ENCODE results near the gene PTAFR.

Gene PTAFR

GRCh38 chr1:28114844-28115243 is 61.6 kb downstream of the PTAFR start:
- no peak for DNase-seq

- DNase-seq, result no peak
Observed at GRCh38 chr1:28113242-28113572, 63.3 kb downstream of the PTAFR start.

GRCh38 chr1:28112388-28113241 is 63.9 kb downstream of the PTAFR start:
- peak; percentile 85 for DNase-seq

GRCh38 chr1:28111157-28111556 is 65.3 kb downstream of the PTAFR start:
- peak; percentile 79 for DNase-seq

- DNase-seq, result no peak
Observed at GRCh38 chr1:28110555-28110954, 65.9 kb downstream of the PTAFR start.

GRCh38 chr1:28109639-28110038 is 66.9 kb downstream of the PTAFR start:
- DNase-seq, result no peak

- DNase-seq, result no peak
Observed at GRCh38 chr1:28108001-28108400, 68.5 kb downstream of the PTAFR start.

GRCh38 chr1:28104866-28105467 is 71.5 kb downstream of the PTAFR start:
- DNase-seq, result no peak

GRCh38 chr1:28102189-28102588 is 74.3 kb downstream of the PTAFR start:
- DNase-seq, result no peak

GRCh38 chr1:28099050-28099769 is 77.3 kb downstream of the PTAFR start:
- no peak for DNase-seq

All from hematopoietic multipotent progenitor cell treated with erythropoietin and hydrocortisone succinate and interleukin-3 and kit ligand, for 4 days (in vitro differentiated cells).